HL-60 (cell line): Measurements from ENCODE around the gene HNRNPF.

Source experiments
- DNase-seq, 2 experiments: peaks; one replicate each; pipeline ENCODE4 v3.0.0-alpha.2; 2010 to 2020; ENCODE audit warnings: low read depth in 1 of 2, low spot score in 1 of 2
- H3K27ac ChIP-seq: fragments of 250-450 bp; sonication (Bioruptor Pico); replicated peaks from 2 replicates; pipeline ENCODE4 v1.5.1; 2020; ENCODE audit warnings: mild to moderate bottlenecking, moderate library complexity
- H3K27me3 ChIP-seq: fragments of 250-450 bp; sonication (Bioruptor Pico); 2 replicates; pipeline ENCODE4 v1.5.1; 2021; ENCODE audit warnings: mild to moderate bottlenecking, moderate library complexity; ENCODE audit not compliant: insufficient read depth, poor library complexity, severe bottlenecking
- H3K4me3 ChIP-seq: replicated peaks from 2 replicates; pipeline ENCODE4 v1.5.1; 2011; ENCODE audit warnings: mild to moderate bottlenecking, control low read depth, low read length; ENCODE audit not compliant: insufficient read depth
- GABPA ChIP-seq: IDR thresholded peaks from 2 replicates; pipeline ENCODE4 v1.6.1; 2012; ENCODE audit warnings: low read depth
- POLR2AphosphoS5 ChIP-seq: IDR thresholded peaks from 2 replicates; pipeline ENCODE4 v1.6.1; 2012; ENCODE audit warnings: low read depth
- SPI1 ChIP-seq: IDR thresholded peaks from 2 replicates; pipeline ENCODE4 v1.6.1; 2012; ENCODE audit warnings: low read depth, mild to moderate bottlenecking, borderline replicate concordance
- TF ChIP-seq, protein P1 (sequence below): IDR thresholded peaks from one replicate; pipeline ENCODE4 v1.5.1; 2011; ENCODE audit warnings: low read length, control low read depth, inconsistent platforms; ENCODE audit not compliant: insufficient read depth
- TF ChIP-seq, protein P2 (sequence below): IDR thresholded peaks from 2 replicates; pipeline ENCODE4 v1.6.1; 2012; ENCODE audit warnings: low read depth; ENCODE audit not compliant: insufficient replicate concordance

Gene HNRNPF

DNA sequence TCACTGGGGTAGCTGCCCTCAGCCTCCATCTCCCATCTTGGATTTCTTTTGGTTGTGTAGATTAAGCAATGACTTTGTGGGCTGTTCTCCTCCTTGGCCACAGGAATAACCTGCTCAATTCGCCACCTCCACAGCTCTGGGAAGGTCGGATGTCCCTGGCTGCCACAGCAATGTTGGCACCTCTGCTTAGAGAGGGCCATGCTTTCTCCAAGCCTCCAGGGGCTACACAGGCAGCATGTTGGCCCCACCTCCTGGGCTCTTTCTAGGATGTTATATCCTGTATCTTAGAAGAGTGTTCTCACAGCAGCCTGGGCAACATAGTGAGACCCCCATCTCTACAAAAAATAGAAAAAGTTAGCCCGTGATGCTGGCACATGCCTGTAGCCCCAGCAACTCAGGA is 72.9 kb downstream of the HNRNPF start:
- no peak overlapping the region for H3K4me3 ChIP-seq
- no peak for DNase-seq
- H3K27ac ChIP-seq, result no peak overlapping the region
- TF ChIP-seq, protein P1, sequence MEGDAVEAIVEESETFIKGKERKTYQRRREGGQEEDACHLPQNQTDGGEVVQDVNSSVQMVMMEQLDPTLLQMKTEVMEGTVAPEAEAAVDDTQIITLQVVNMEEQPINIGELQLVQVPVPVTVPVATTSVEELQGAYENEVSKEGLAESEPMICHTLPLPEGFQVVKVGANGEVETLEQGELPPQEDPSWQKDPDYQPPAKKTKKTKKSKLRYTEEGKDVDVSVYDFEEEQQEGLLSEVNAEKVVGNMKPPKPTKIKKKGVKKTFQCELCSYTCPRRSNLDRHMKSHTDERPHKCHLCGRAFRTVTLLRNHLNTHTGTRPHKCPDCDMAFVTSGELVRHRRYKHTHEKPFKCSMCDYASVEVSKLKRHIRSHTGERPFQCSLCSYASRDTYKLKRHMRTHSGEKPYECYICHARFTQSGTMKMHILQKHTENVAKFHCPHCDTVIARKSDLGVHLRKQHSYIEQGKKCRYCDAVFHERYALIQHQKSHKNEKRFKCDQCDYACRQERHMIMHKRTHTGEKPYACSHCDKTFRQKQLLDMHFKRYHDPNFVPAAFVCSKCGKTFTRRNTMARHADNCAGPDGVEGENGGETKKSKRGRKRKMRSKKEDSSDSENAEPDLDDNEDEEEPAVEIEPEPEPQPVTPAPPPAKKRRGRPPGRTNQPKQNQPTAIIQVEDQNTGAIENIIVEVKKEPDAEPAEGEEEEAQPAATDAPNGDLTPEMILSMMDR, result no peak
- no peak for TF ChIP-seq SPI1
- TF ChIP-seq, protein P2, sequence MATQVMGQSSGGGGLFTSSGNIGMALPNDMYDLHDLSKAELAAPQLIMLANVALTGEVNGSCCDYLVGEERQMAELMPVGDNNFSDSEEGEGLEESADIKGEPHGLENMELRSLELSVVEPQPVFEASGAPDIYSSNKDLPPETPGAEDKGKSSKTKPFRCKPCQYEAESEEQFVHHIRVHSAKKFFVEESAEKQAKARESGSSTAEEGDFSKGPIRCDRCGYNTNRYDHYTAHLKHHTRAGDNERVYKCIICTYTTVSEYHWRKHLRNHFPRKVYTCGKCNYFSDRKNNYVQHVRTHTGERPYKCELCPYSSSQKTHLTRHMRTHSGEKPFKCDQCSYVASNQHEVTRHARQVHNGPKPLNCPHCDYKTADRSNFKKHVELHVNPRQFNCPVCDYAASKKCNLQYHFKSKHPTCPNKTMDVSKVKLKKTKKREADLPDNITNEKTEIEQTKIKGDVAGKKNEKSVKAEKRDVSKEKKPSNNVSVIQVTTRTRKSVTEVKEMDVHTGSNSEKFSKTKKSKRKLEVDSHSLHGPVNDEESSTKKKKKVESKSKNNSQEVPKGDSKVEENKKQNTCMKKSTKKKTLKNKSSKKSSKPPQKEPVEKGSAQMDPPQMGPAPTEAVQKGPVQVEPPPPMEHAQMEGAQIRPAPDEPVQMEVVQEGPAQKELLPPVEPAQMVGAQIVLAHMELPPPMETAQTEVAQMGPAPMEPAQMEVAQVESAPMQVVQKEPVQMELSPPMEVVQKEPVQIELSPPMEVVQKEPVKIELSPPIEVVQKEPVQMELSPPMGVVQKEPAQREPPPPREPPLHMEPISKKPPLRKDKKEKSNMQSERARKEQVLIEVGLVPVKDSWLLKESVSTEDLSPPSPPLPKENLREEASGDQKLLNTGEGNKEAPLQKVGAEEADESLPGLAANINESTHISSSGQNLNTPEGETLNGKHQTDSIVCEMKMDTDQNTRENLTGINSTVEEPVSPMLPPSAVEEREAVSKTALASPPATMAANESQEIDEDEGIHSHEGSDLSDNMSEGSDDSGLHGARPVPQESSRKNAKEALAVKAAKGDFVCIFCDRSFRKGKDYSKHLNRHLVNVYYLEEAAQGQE, result no peak
- no peak for TF ChIP-seq POLR2AphosphoS5
- no peak for TF ChIP-seq GABPA
- no peaks in the 10 kb centered on the region for H3K27me3 ChIP-seq
